H1 (cell line): ENCODE data around the gene CHRM4. TPM values are rescaled to one million over a fixed set of nuclear protein-coding genes. Genes with fewer than 3 reads are reported as not detected.

ENCODE experiments used
- HDAC6 ChIP-seq: IDR thresholded peaks from one replicate; pipeline ENCODE4 v1.7.1; 2012; ENCODE audit warnings: low read depth, mild to moderate bottlenecking, inconsistent platforms, low read length, moderate library complexity
- MAFK ChIP-seq: IDR thresholded peaks from 2 replicates; pipeline ENCODE4 v1.6.1; 2012; ENCODE audit warnings: low read depth, mild to moderate bottlenecking, improper control_type of control experiment, low read length
- MAX ChIP-seq: IDR thresholded peaks from 2 replicates; pipeline ENCODE4 v1.6.1; 2012; ENCODE audit warnings: inconsistent platforms
- SIN3A ChIP-seq, 2 experiments: IDR thresholded peaks in 1 of 2; conservative IDR thresholded peaks in 1 of 2; 2 replicates each; pipeline ENCODE4 v1.6.1; 2011 to 2012; ENCODE audit warnings: low read length in 2 of 2, improper control_type of control experiment in 1 of 2, low read depth in 1 of 2, mild to moderate bottlenecking in 1 of 2
- SP4 ChIP-seq: IDR thresholded peaks from 2 replicates; pipeline ENCODE4 v1.6.1; 2012; ENCODE audit warnings: low read length, inconsistent platforms
- SRF ChIP-seq: IDR thresholded peaks from 2 replicates; pipeline ENCODE4 v1.6.1; 2011; ENCODE audit warnings: mild to moderate bottlenecking, low read depth, low read length, moderate library complexity
- TAF7 ChIP-seq: optimal IDR thresholded peaks from 2 replicates; pipeline ENCODE3; 2011; ENCODE audit warnings: low read depth, mild to moderate bottlenecking, inconsistent platforms, low read length, moderate library complexity, borderline replicate concordance
- YY1 ChIP-seq: IDR thresholded peaks from 2 replicates; pipeline ENCODE4 v1.6.1; 2011; ENCODE audit warnings: low read depth, mild to moderate bottlenecking, low read length
- polyA plus RNA-seq, 7 experiments: library from polyadenylated mRNA; depleted of rRNA in 3 of 7; stranded (reverse) in 5 of 7; unstranded in 2 of 7; fragments of >200 nt in 5 of 7; fragments of 200-250 nt in 2 of 7; gene quantifications; 1 replicate in 5 of 7; 2 replicates in 1 of 7; 4 replicates in 1 of 7; pipeline versions ENCODE4 v1.2.1 to v1.2.3, GENCODE V29; 2011 to 2013; ENCODE audit warnings: missing spikeins in 2 of 7, mixed read lengths in 2 of 7
- total RNA-seq: library from RNA; stranded (reverse); fragmentation: NEBNext Ultra II Directional; extraction: Animal tissue kit (Norgen Biotek cat#: 25700); gene quantifications from 2 replicates; pipeline ENCODE4 v1.2.1, GENCODE V29; 2021

The CHRM4 gene
- total and polyA plus RNA-seq, 2 of the 8 experiments (the other 6 are each of a cell fraction or from before 2014, with no cell fraction given), result 1.1 to 1.3 TPM

- TF ChIP-seq HDAC6, result no peak
- TF ChIP-seq TAF7, result no peak
- TF ChIP-seq SP4, result no peak
- TF ChIP-seq SIN3A (conservative IDR thresholded peaks at IDR 0.05 in 1 of 2, IDR thresholded peaks at IDR 0.05 in 1 of 2; ENCODE audit: low read depth in 1 of 2, low read length in 2 of 2), result no peak
- TF ChIP-seq YY1, result no peak
- TF ChIP-seq MAFK, result no peak
- no peak for TF ChIP-seq MAX
- TF ChIP-seq SRF, result no peak
- TF ChIP-seq, all 59 proteins: peak for 0
These were observed 16.1 kb upstream of the CHRM4 start (continued) for GRCh38 chr11:46407635-46408034.
